NCI-H128 (cell line): ENCODE data around the gene CYP24A1.

Source experiments
- DNase-seq: peaks from one replicate; lab custom pipeline; 2025; ENCODE audit not compliant: unreplicated experiment; lab: John Stamatoyannopoulos, UW

The CYP24A1 gene

GRCh38 chr20:54115172-54115854 lies 58.5 kb downstream of the CYP24A1 start:
- DNase-seq, result no peak

GRCh38 chr20:54114109-54114508 lies 59.7 kb downstream of the CYP24A1 start:
- DNase-seq, result no peak

- DNase-seq, result no peak
These were observed 60.2 kb downstream of the CYP24A1 start for GRCh38 chr20:54113566-54113965.

GRCh38 chr20:54112221-54112884 lies 61.4 kb downstream of the CYP24A1 start:
- no peak for DNase-seq

GRCh38 chr20:54111460-54111859 lies 62.3 kb downstream of the CYP24A1 start:
- no peak for DNase-seq

- no peak for DNase-seq
These were observed 63.3 kb downstream of the CYP24A1 start for GRCh38 chr20:54110457-54110856.

- no peak for DNase-seq
These were observed 63.7 kb downstream of the CYP24A1 start for GRCh38 chr20:54110041-54110440.

GRCh38 chr20:54108817-54109216 lies 65.0 kb downstream of the CYP24A1 start:
- no peak for DNase-seq

GRCh38 chr20:54108326-54108642 lies 65.5 kb downstream of the CYP24A1 start:
- no peak for DNase-seq

GRCh38 chr20:54107600-54108325 lies 66.0 kb downstream of the CYP24A1 start:
- DNase-seq, result no peak

- no peak for DNase-seq
These were observed 66.6 kb downstream of the CYP24A1 start for GRCh38 chr20:54107181-54107580.

- no peak for DNase-seq
These were observed 67.6 kb downstream of the CYP24A1 start for GRCh38 chr20:54106162-54106561.

- DNase-seq, result no peak
These were observed 68.1 kb downstream of the CYP24A1 start for GRCh38 chr20:54105653-54106052.

GRCh38 chr20:54104781-54105180 lies 69.0 kb downstream of the CYP24A1 start:
- DNase-seq, result no peak

- no peak for DNase-seq
These were observed 69.8 kb downstream of the CYP24A1 start for GRCh38 chr20:54103762-54104600.
